Central memory CD8-positive, alpha-beta T cell (primary cell): Measurements from ENCODE around the gene FHOD3.

Experiments used
- ATAC-seq: fragments of 150-1000 bp; cut with Tn5 transposase; replicated peaks from 2 replicates; pipeline ENCODE4 v1.10.0; 2022; ENCODE audit warnings: mild to moderate bottlenecking, moderate FRiP score, moderate number of reproducible peaks; ENCODE audit not compliant: poor library complexity, severe bottlenecking; ENCODE audit errors: extremely low read depth
- DNase-seq, 2 donors: peaks; one replicate each; pipeline ENCODE4 v3.0.0; 2021; ENCODE audit warnings: low spot score in 2 of 2
- H3K27ac Mint-ChIP-seq: one replicate; pipeline ENCODE4 v1.8.0; 2022; ENCODE audit warnings: low read depth, mild to moderate bottlenecking, moderate library complexity, mixed read lengths
- H3K27me3 Mint-ChIP-seq: one replicate; pipeline ENCODE4 v1.8.0; 2022; ENCODE audit warnings: mixed read lengths
- H3K36me3 Mint-ChIP-seq: one replicate; pipeline ENCODE4 v1.8.0; 2022; ENCODE audit warnings: mild to moderate bottlenecking, moderate library complexity, mixed read lengths; ENCODE audit not compliant: insufficient read depth
- H3K4me1 Mint-ChIP-seq: one replicate; pipeline ENCODE4 v1.8.0; 2022; ENCODE audit warnings: mixed read lengths
- H3K4me3 Mint-ChIP-seq: one replicate; pipeline ENCODE4 v1.8.0; 2022; ENCODE audit warnings: mild to moderate bottlenecking, moderate library complexity, mixed read lengths
- H3K9me3 Mint-ChIP-seq: one replicate; pipeline ENCODE4 v1.8.0; 2022; ENCODE audit warnings: mixed read lengths

FHOD3 gene

DNA sequence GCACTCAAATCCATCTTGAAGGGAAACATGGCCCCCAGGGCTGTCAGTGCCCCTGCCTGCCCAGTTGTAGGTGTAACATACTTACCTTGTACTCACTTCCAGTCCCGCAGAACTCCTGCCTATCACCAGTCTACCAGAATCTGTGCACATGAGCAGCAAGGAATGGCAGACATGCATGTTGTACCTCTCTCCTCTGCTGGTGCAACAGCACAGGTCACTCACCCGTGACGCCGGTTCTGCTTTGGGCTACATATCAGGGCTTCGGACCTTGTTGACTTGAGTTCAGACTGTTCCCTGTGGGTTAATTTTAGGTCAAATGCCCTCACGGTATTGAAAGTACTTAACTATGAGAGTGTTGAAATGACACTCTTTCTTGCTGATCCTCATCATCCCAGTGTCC, 315.6 kb downstream of the FHOD3 start:
- Mint-ChIP-seq H3K4me3 (no peak overlapping the region), H3K27ac (no peak overlapping the region), H3K9me3 (no peaks in the 10 kb centered on the region), H3K27me3 (no peaks in the 10 kb centered on the region), H3K36me3 (no peaks in the 10 kb centered on the region), H3K4me1 (no peaks in the 10 kb centered on the region)
- DNase-seq (no peak), ATAC-seq (no peak)

DNA sequence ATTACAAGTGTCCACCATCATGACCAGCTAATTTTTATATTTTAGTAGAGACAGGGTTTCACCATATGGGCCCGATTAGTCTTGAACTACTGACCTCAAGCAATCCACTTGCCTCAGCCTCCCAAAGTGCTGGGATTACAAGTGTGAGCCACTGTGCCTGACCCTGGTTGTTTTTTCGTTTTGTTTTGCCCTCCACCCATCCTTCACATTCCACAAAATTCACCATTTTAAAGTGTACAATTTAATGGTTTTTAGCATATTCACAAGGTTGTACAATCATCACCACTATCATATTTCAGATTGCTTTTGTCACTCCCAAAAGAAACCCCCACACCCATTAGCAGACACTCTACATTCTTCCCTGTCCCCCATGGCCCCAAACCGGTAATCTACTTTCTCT, 316.3 kb downstream of the FHOD3 start:
- no peak for ATAC-seq
- H3K27ac Mint-ChIP-seq, result no peak overlapping the region
- peaks cover 4% of the 10 kb centered on the region for H3K27me3 Mint-ChIP-seq
- no peak for DNase-seq
- H3K36me3 Mint-ChIP-seq, result no peaks in the 10 kb centered on the region
- no peak overlapping the region for H3K4me3 Mint-ChIP-seq
- H3K4me1 Mint-ChIP-seq, result no peaks in the 10 kb centered on the region
- no peaks in the 10 kb centered on the region for H3K9me3 Mint-ChIP-seq

DNA sequence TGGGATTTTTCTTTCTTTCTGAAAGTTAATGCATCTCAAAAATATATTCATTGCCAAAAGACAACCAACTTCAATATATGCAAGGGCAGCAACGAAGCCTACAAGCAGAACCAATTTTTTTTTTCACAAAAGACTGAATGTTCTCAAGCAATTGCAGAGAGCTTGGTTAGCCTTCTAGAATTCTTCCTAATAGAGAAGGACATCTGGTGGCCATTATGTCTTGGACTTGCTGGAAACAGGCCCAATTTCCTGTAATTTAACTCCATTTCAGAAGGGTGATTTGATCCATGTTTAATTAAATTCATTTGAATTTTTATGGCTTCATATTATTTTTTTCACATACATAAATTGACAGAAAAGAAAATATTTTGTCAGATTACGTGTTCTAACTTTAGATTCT, 323.3 kb downstream of the FHOD3 start:
- Mint-ChIP-seq H3K27me3 (peaks cover 39% of the 10 kb centered on the region), H3K9me3 (no peaks in the 10 kb centered on the region), H3K4me3 (no peak overlapping the region), H3K36me3 (no peaks in the 10 kb centered on the region), H3K4me1 (no peaks in the 10 kb centered on the region), H3K27ac (no peak overlapping the region)
- no peak for DNase-seq
- ATAC-seq, result no peak

DNA sequence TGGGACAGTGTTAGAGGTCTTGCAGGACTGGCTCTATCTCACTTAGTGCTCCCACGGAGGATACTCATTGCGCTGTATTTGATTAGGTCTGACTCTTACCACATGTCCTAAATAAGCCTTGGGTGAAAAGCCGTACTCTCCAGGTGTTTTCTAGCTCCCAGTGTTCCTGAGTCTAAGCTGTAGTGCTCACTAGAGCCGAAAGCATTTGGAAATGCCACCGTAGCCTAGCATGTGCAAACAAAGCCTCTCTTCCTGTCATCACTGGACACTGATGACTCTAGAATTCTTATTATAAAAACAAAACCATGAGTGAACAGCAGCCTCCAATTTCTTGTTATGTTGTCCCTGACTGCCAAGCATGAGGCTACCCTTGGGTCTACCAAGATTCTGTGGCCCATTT, 325.1 kb downstream of the FHOD3 start:
- H3K4me3 Mint-ChIP-seq, result no peak overlapping the region
- no peaks in the 10 kb centered on the region for H3K36me3 Mint-ChIP-seq
- no peak for DNase-seq
- peaks cover 39% of the 10 kb centered on the region for H3K27me3 Mint-ChIP-seq
- H3K4me1 Mint-ChIP-seq, result no peaks in the 10 kb centered on the region
- H3K27ac Mint-ChIP-seq, result no peak overlapping the region
- ATAC-seq, result no peak
- H3K9me3 Mint-ChIP-seq, result no peaks in the 10 kb centered on the region

DNA sequence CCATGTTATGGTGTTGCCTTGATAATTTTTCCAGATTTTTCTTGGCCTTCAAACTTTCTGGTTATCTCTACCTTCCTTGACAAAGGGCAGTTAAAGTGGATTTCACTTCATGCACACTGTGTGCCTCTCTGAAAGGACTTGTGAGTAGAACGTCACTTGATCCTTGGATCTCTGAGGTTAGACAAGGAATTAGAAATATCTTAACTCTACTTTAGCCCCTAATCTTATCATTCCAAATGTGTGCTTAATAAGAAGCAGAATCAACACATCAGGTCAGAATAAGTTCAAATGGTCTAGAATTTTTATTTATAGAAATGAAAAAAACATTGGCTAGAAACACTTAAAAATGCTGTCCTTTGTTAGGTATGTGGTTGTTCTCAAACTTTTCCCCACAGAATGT, 325.6 kb downstream of the FHOD3 start:
- no peaks in the 10 kb centered on the region for H3K36me3 Mint-ChIP-seq
- no peaks in the 10 kb centered on the region for H3K9me3 Mint-ChIP-seq
- no peaks in the 10 kb centered on the region for H3K4me1 Mint-ChIP-seq
- ATAC-seq (no peak), DNase-seq (no peak)
- no peak overlapping the region for H3K4me3 Mint-ChIP-seq
- peaks cover 39% of the 10 kb centered on the region for H3K27me3 Mint-ChIP-seq
- H3K27ac Mint-ChIP-seq, result no peak overlapping the region

DNA sequence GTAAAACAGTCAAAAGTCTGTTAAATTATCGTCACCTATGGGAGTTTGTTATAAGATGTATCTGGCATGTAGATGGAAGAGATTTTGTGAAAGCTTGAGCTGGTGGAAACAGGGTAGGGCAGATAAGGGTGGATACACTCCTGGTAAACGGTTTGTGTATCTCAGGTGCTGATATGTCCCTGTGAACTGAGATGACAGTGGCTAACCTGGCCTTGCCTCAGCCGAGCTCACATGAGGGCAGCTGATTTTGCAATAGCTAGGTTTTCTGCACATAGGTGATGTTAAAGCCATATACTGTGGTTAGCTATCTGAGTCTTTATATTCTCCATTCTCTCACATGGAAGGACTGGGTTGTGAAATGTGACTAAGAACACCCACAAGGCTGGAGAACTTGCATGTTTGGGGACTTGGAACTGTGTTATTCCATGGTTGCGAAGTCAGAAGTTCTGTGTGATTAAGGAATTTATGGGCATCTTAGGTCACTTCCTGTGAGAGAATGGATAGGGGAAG, 326.2 kb downstream of the FHOD3 start:
- no peak for DNase-seq
- no peak overlapping the region for H3K4me3 Mint-ChIP-seq
- H3K36me3 Mint-ChIP-seq, result no peaks in the 10 kb centered on the region
- H3K27ac Mint-ChIP-seq, result no peak overlapping the region
- H3K4me1 Mint-ChIP-seq, result no peaks in the 10 kb centered on the region
- H3K9me3 Mint-ChIP-seq, result no peaks in the 10 kb centered on the region
- H3K27me3 Mint-ChIP-seq, result peaks cover 36% of the 10 kb centered on the region
- ATAC-seq, result no peak

DNA sequence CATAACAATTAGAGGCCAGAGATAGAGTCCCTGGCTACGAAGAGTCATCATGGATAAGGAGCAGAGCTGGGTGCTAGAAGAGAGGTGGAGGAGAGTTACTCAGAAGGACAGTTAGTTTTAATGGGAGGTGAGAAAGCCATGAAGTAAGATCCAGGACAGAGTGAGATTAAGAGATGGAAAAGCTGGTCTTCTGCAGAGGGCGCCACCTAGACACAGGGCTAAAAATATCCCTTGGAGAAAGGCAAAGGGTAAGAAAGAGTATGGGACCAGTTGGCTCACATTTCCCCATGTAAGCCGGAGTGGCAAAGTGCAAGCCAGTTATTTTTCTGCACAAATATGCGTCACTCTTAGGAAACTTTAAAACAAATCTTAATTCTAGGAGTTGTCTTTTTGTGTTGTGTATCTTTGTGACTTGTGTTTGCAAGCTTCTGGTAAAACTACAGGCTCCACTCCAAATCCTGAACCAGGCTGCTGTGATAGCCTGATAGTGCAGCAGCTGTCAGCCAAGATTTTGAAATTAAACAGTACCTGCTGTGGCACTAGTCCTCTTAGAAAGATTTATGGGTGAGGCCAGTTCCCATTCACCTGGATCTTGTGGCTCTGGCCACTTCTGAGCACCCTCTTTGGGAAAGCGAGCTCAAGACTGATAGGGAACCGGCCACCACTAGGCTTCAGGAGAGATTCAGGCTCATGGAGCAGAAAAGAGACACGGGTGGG, 327.1 kb downstream of the FHOD3 start:
- Mint-ChIP-seq H3K36me3 (no peaks in the 10 kb centered on the region), H3K9me3 (no peaks in the 10 kb centered on the region), H3K27ac (no peak overlapping the region), H3K4me1 (no peaks in the 10 kb centered on the region), H3K27me3 (peaks cover 27% of the 10 kb centered on the region), H3K4me3 (no peak overlapping the region)
- DNase-seq (no peak), ATAC-seq (no peak)

DNA sequence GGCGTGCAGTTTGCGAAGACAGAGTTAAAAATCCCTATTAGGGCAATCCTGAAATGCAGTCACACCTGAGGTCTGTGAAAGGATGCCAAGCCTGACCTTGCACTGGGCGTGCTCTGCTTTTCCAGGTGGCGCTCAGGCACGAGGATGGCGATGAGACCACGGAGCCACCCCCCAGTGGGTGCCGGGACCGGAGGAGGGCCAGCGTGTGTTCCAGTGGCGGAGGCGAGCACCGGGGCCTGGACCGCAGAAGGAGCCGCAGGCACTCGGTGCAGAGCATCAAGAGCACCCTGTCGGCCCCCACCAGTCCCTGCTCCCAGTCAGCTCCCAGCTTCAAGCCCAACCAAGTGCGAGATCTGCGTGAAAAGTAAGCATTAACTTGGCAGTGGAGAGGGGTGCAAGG, 327.9 kb downstream of the FHOD3 start:
- peaks cover 19% of the 10 kb centered on the region for H3K27me3 Mint-ChIP-seq
- no peaks in the 10 kb centered on the region for H3K9me3 Mint-ChIP-seq
- H3K4me3 Mint-ChIP-seq, result no peak overlapping the region
- H3K36me3 Mint-ChIP-seq, result no peaks in the 10 kb centered on the region
- H3K27ac Mint-ChIP-seq, result no peak overlapping the region
- ATAC-seq (no peak), DNase-seq (no peak)
- H3K4me1 Mint-ChIP-seq, result no peaks in the 10 kb centered on the region

DNA sequence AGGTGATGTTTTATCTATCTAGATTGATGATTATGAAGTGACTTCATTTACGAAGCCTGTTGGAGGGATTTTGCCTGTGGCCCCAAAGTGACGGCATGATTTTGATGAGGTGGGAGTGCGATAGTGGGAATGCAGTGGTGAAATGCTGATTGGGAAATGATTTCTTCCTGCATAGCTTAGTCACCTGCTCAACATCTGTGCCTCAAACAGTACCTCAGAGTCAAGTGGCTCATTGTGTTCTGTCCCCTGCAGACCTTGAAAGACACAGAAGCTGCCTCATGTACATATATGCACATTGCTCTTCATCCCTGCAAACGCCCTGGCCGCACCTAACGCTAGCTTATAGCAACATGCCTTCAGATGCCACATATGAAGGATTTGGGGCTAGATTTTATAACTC, 330.1 kb downstream of the FHOD3 start:
- Mint-ChIP-seq H3K27ac (no peak overlapping the region), H3K4me1 (no peaks in the 10 kb centered on the region), H3K9me3 (no peaks in the 10 kb centered on the region), H3K4me3 (no peak overlapping the region), H3K27me3 (peaks cover 17% of the 10 kb centered on the region), H3K36me3 (no peaks in the 10 kb centered on the region)
- no peak for DNase-seq
- ATAC-seq, result no peak

DNA sequence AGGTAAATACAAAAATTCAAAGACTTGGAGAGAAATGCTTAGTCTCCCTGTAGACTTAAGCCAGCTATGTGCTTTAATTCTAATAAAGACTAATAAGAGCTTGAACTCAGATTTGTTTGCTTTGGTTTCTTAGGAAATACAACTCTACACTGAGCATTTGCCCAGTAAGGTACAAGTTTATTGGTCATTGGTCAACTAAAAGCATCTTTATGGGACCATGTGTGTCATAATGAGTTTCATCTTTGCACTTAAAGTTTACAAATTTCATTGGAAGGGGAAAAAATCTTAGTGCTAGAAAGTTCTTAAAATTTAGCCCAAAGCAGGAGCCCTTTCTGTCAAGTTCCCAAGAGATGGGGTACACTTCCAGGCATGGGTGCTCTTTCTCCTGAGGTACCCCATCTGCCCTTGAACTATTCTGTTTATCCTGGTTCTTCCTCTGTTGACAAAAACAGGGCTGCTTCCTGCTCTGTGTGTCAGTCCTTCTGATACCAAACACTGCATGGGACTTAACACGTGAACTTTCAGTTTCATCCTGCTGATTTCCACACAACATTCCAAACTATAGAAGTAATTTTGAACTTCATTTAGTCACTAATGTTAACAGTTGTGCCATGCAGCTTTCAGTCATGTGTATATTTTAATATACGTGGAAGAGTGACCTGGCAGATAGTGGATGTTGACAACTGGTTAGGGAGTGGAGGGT, 331.1 kb downstream of the FHOD3 start:
- ATAC-seq (no peak), DNase-seq (no peak)
- Mint-ChIP-seq H3K27ac (no peak overlapping the region), H3K9me3 (no peaks in the 10 kb centered on the region), H3K4me1 (no peaks in the 10 kb centered on the region), H3K27me3 (peaks cover 17% of the 10 kb centered on the region), H3K36me3 (no peaks in the 10 kb centered on the region), H3K4me3 (no peak overlapping the region)

DNA sequence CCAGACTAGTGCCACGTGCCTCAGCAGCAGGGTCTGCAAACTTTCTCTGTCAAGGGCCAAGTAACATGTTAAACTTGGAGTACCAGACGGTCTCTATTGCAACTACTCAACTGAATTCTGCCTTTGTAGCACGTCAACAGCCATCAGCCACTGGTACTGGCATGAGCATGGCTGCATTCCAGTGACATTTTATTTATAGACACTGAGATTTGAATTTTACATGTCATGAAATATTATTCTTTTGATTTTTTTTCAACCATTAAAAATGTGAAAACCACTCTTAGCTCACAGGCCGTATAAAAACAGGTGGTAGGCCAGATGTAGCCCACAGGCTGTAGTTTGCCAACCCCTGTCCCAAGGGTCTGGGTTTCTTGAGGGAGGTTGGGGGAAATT, 331.6 kb downstream of the FHOD3 start:
- DNase-seq (no peak), ATAC-seq (no peak)
- no peak overlapping the region for H3K27ac Mint-ChIP-seq
- H3K4me3 Mint-ChIP-seq, result no peak overlapping the region
- no peaks in the 10 kb centered on the region for H3K36me3 Mint-ChIP-seq
- H3K9me3 Mint-ChIP-seq, result no peaks in the 10 kb centered on the region
- H3K4me1 Mint-ChIP-seq, result no peaks in the 10 kb centered on the region
- H3K27me3 Mint-ChIP-seq, result peaks cover 18% of the 10 kb centered on the region

DNA sequence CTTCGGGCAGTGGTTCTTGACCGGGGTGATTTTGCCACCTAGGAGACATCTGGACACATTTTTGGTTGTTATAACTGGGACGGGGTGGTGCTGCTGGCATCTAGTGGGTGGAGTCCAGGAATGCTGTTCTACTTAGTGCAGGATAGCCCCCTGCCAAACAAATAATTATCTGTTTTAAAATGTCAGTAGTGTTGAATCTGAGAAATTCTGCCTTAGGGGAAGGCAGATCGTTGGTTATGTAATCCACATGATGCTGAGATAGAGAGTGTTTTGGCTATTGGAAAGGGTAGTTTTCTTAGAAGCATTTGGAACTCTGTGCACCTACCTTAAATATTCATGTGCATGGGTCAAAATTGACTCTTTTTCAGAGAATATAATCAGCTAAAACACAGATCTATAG, 332.3 kb downstream of the FHOD3 start:
- DNase-seq (no peak), ATAC-seq (no peak)
- Mint-ChIP-seq H3K36me3 (peaks cover under 1% of the 10 kb centered on the region), H3K27me3 (peaks cover 18% of the 10 kb centered on the region), H3K4me1 (no peaks in the 10 kb centered on the region), H3K27ac (no peak overlapping the region), H3K9me3 (no peaks in the 10 kb centered on the region), H3K4me3 (no peak overlapping the region)

DNA sequence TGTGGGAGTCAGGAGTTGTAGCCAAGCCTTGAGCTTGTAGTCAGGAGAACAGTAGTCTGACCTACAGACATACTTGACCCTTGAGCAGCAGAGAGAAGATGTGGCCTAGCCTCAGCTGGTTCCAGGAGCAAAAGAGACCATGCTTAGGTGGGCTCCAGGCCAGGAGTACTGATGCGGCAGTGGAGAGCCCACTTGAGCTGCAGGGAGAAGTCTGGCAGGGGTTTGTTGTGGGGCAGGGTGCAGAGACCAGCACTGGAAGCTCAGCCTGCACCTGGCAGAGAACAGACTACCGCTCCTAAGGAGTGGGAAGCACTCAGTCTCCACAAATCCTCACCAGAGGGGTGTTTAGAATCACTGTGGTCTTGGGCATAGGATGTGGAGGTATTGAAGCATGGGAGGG, 333.4 kb downstream of the FHOD3 start:
- DNase-seq, result no peak
- H3K9me3 Mint-ChIP-seq, result no peaks in the 10 kb centered on the region
- peaks cover 17% of the 10 kb centered on the region for H3K27me3 Mint-ChIP-seq
- H3K27ac Mint-ChIP-seq, result no peak overlapping the region
- peaks cover 1% of the 10 kb centered on the region for H3K36me3 Mint-ChIP-seq
- H3K4me1 Mint-ChIP-seq, result no peaks in the 10 kb centered on the region
- H3K4me3 Mint-ChIP-seq, result no peak overlapping the region
- no peak for ATAC-seq
